Tibial nerve (tissue), 4 donors: ENCODE measurements around the gene RPL36. TPM values are rescaled to one million over a fixed set of nuclear protein-coding genes. Genes with fewer than 3 reads are reported as not detected.

Source experiments
- DNase-seq, 2 donors: peaks; one replicate each; pipeline ENCODE4 v3.0.0-alpha.2; 2019; ENCODE audit warnings: low spot score in 2 of 2
- H3K27ac ChIP-seq, 4 donors: fragments of 200-600 bp; sonication (generic) in 3 of 4; one replicate each; pipeline ENCODE4 v1.5.1; 2017 to 2019; ENCODE audit warnings: mild to moderate bottlenecking in 1 of 4
- H3K27me3 ChIP-seq, 2 donors: fragments of 200-600 bp; sonication (generic) in 1 of 2; one replicate each; pipeline versions ENCODE4 v1.5.1 to v1.6.0; 2017 to 2019
- H3K36me3 ChIP-seq, 3 donors: fragments of 200-600 bp; sonication (generic); one replicate each; pipeline ENCODE4 v1.5.1; 2018 to 2019
- H3K4me1 ChIP-seq, 4 donors: fragments of 200-600 bp; sonication (generic) in 3 of 4; one replicate each; pipeline ENCODE4 v1.5.1; 2017 to 2019
- H3K4me3 ChIP-seq, 4 donors: fragments of 200-600 bp; sonication (generic) in 3 of 4; one replicate each; pipeline ENCODE4 v1.5.1; 2017 to 2019; ENCODE audit warnings: mild to moderate bottlenecking in 1 of 4, moderate library complexity in 1 of 4
- H3K9me3 ChIP-seq, 4 donors: fragments of 200-600 bp; sonication (generic) in 3 of 4; one replicate each; pipeline ENCODE4 v1.5.1; 2017 to 2019
- EP300 ChIP-seq, 2 donors: sonication (generic); formaldehyde crosslinking; IDR thresholded peaks; one replicate each; pipeline ENCODE4 v1.6.1; 2017; ENCODE audit warnings: antibody characterized with exemption in 2 of 2, mild to moderate bottlenecking in 1 of 2
- POLR2A ChIP-seq, 2 donors: fragments of 450-650 bp; IDR thresholded peaks; one replicate each; pipeline ENCODE4 v1.6.1; 2017; ENCODE audit warnings: antibody characterized with exemption in 2 of 2, mild to moderate bottlenecking in 2 of 2, moderate library complexity in 2 of 2
- WGBS, 2 donors: methylation state at CpG; one replicate each; pipeline ENCODE4 v1.1.5; 2018; 5-methylcytosine and 5-hydroxymethylcytosine counted together
- total RNA-seq, 4 donors: library from RNA; depleted of rRNA; stranded (reverse); fragments of >200 nt; gene quantifications; one replicate each; pipeline ENCODE4 v1.1.0, GENCODE V29; 2016
- TF ChIP-seq, protein P1 (sequence below), 5 experiments: fragments of 200-600 bp in 3 of 5; fragments of 450-650 bp in 2 of 5; sonication (generic) in 3 of 5; IDR thresholded peaks; one replicate each; pipeline ENCODE4 v1.5.1; 2016 to 2019; ENCODE audit warnings: antibody characterized with exemption in 5 of 5, mild to moderate bottlenecking in 3 of 5, moderate library complexity in 2 of 5

RPL36 gene
- total RNA-seq, 4 donors from 2014 or later: 552 to 780 (median 644) TPM

DNA sequence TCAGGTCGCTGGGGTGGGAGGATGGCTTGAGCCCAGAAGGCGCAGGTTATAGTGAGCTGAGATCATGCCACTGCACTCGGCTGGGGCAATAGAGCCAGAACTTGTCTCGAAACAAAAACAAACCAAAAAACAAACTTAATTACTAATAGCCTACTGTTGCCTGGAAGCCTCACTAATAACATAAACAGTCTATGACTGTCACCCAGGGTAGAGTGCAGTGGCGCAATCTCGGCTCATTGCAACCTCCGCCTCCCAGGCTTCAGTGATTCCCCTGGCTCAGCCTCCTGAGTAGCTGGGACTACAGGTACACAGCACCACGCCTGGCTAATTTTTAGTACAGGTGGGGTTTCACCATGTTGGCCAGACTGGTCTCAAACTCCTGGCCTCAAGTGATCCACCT lies 48.3 kb downstream of the RPL36 start:
- H3K27ac ChIP-seq: no peak overlapping the region
- 71 to 82% methylated on average over 8 of the region's 8 CpGs for WGBS, 2 donors
- TF ChIP-seq, protein P1, sequence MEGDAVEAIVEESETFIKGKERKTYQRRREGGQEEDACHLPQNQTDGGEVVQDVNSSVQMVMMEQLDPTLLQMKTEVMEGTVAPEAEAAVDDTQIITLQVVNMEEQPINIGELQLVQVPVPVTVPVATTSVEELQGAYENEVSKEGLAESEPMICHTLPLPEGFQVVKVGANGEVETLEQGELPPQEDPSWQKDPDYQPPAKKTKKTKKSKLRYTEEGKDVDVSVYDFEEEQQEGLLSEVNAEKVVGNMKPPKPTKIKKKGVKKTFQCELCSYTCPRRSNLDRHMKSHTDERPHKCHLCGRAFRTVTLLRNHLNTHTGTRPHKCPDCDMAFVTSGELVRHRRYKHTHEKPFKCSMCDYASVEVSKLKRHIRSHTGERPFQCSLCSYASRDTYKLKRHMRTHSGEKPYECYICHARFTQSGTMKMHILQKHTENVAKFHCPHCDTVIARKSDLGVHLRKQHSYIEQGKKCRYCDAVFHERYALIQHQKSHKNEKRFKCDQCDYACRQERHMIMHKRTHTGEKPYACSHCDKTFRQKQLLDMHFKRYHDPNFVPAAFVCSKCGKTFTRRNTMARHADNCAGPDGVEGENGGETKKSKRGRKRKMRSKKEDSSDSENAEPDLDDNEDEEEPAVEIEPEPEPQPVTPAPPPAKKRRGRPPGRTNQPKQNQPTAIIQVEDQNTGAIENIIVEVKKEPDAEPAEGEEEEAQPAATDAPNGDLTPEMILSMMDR (IDR thresholded peaks at IDR 0.05): no peak
- TF ChIP-seq POLR2A (IDR thresholded peaks at IDR 0.05) (no peak), EP300 (IDR thresholded peaks at IDR 0.05) (no peak)
- no peaks in the 10 kb centered on the region for H3K36me3 ChIP-seq
- H3K4me3 ChIP-seq: no peak overlapping the region
- no peak for DNase-seq
- H3K9me3 ChIP-seq: peaks cover 0 to 4% (median 0%) of the 10 kb centered on the region in 4 donors
- no peaks in the 10 kb centered on the region for H3K27me3 ChIP-seq
- H3K4me1 ChIP-seq: no peaks in the 10 kb centered on the region

Other genes starting within 250 kb of the RPL36 start
- not detected for gene ZNRF4, start 234.9 kb upstream of the RPL36 start, total RNA-seq
- gene TINCR, start 122.3 kb upstream of the RPL36 start, total RNA-seq: 10 to 100 TPM in 1 of 4 donors, 1 to 10 TPM in 2, under 1 TPM in 1; 0.30 to 13.9 (median 5.1) TPM
- 10 to 100 TPM; 58.1 to 99.8 (median 93.1) TPM for gene SAFB2, start 67.5 kb upstream of the RPL36 start, total RNA-seq
- gene SAFB, start 67.2 kb upstream of the RPL36 start, total RNA-seq: 100 to 1,000 TPM; 121 to 252 (median 129) TPM
- gene MICOS13, start 9.8 kb upstream of the RPL36 start, total RNA-seq: 10 to 100 TPM; 48.9 to 79.1 (median 65.9) TPM
- 10 to 100 TPM in 2 of 4 donors, 1 to 10 TPM in 2; 7.5 to 23.7 (median 11.6) TPM for gene HSD11B1L, start 9.3 kb upstream of the RPL36 start, total RNA-seq
- gene LONP1, start 29.9 kb downstream of the RPL36 start, total RNA-seq: 100 to 1,000 TPM; 107 to 116 (median 110) TPM
- gene CATSPERD, start 30.3 kb downstream of the RPL36 start, total RNA-seq: not detected
- gene PRR22, start 94.5 kb downstream of the RPL36 start, total RNA-seq: 1 to 10 TPM in 3 of 4 donors, under 1 TPM in 1; 0.66 to 6.3 (median 2.3) TPM
- gene DUS3L, start 100.9 kb downstream of the RPL36 start, total RNA-seq: 10 to 100 TPM; 33.2 to 75.9 (median 54.2) TPM
- not detected for gene NRTN, start 114.8 kb downstream of the RPL36 start, total RNA-seq
- gene FUT6, start 149.4 kb downstream of the RPL36 start, total RNA-seq: not detected
- under 1 TPM in 1 of 4 donors, not detected in 3; 0.90 TPM for gene FUT3, start 161.2 kb downstream of the RPL36 start, total RNA-seq
- not detected for gene FUT5, start 180.2 kb downstream of the RPL36 start, total RNA-seq
- 100 to 1,000 TPM; 184 to 350 (median 216) TPM for gene NDUFA11, start 213.5 kb downstream of the RPL36 start, total RNA-seq
- gene VMAC, start 214.6 kb downstream of the RPL36 start, total RNA-seq: 10 to 100 TPM in 3 of 4 donors, 1 to 10 TPM in 1; 8.3 to 16.7 (median 13.9) TPM
- gene CAPS, start 224.0 kb downstream of the RPL36 start, total RNA-seq: 10 to 100 TPM; 67.5 to 95.0 (median 77.4) TPM